Glutamatergic neuron (in vitro differentiated cells): Measurements from ENCODE around the gene LMNB1. TPM values are rescaled to one million over a fixed set of nuclear protein-coding genes. Genes with fewer than 3 reads are reported as not detected.

Source experiments
- DNase-seq: peaks from one replicate; pipeline ENCODE4 v3.0.0; 2022
- H3K27ac Mint-ChIP-seq: one replicate; pipeline ENCODE4 v1.8.0; 2020; ENCODE audit warnings: mild to moderate bottlenecking, mixed read lengths, inconsistent platforms; ENCODE audit not compliant: unreplicated experiment
- H3K27me3 Mint-ChIP-seq: one replicate; pipeline ENCODE4 v1.8.0; 2020; ENCODE audit warnings: mild to moderate bottlenecking, moderate library complexity, mixed read lengths, inconsistent platforms; ENCODE audit not compliant: unreplicated experiment
- H3K36me3 Mint-ChIP-seq: one replicate; pipeline ENCODE4 v1.8.0; 2020; ENCODE audit warnings: mild to moderate bottlenecking, mixed read lengths, inconsistent platforms; ENCODE audit not compliant: unreplicated experiment
- H3K4me1 Mint-ChIP-seq: one replicate; pipeline ENCODE4 v1.8.0; 2020; ENCODE audit warnings: mild to moderate bottlenecking, low read depth, mixed read lengths, inconsistent platforms; ENCODE audit not compliant: unreplicated experiment
- H3K4me3 Mint-ChIP-seq: one replicate; pipeline ENCODE4 v1.8.0; 2020; ENCODE audit warnings: mild to moderate bottlenecking, mixed read lengths, inconsistent platforms; ENCODE audit not compliant: unreplicated experiment
- H3K9me3 Mint-ChIP-seq: one replicate; pipeline ENCODE4 v1.8.0; 2020; ENCODE audit warnings: mild to moderate bottlenecking, moderate library complexity, mixed read lengths, inconsistent platforms; ENCODE audit not compliant: unreplicated experiment
- CTCF ChIP-seq: fragments of 200-600 bp; sonication (generic); IDR thresholded peaks from one replicate; pipeline ENCODE4 v1.5.0; 2021; ENCODE audit not compliant: partially characterized antibody, unreplicated experiment
- total RNA-seq: library from RNA; stranded (reverse); fragmentation: NEBNext Ultra II Directional; extraction: Animal tissue kit (Norgen Biotek cat#: 25700); gene quantifications from one replicate; pipeline ENCODE4 v1.2.1, GENCODE V29; 2021; ENCODE audit not compliant: unreplicated experiment

The LMNB1 gene
- total RNA-seq, 1 donor from 2014 or later, result 94.3 TPM

- no peak for TF ChIP-seq CTCF
- no peak overlapping the region for H3K4me3 Mint-ChIP-seq
- no peaks in the 10 kb centered on the region for H3K4me1 Mint-ChIP-seq
- H3K36me3 Mint-ChIP-seq, result no peaks in the 10 kb centered on the region
- H3K9me3 Mint-ChIP-seq, result no peaks in the 10 kb centered on the region
- DNase-seq, result no peak
- H3K27me3 Mint-ChIP-seq, result no peaks in the 10 kb centered on the region
- no peak overlapping the region for H3K27ac Mint-ChIP-seq
Observed at GRCh38 chr5:126878085-126878484, 101.1 kb downstream of the LMNB1 start.

GRCh38 chr5:126878634-126879033, 101.7 kb downstream of the LMNB1 start:
- Mint-ChIP-seq H3K9me3 (no peaks in the 10 kb centered on the region), H3K4me3 (no peak overlapping the region), H3K4me1 (no peaks in the 10 kb centered on the region), H3K36me3 (no peaks in the 10 kb centered on the region), H3K27me3 (no peaks in the 10 kb centered on the region), H3K27ac (no peak overlapping the region)
- TF ChIP-seq CTCF, result no peak
- no peak for DNase-seq

- TF ChIP-seq CTCF, result no peak
- no peak for DNase-seq
- H3K4me1 Mint-ChIP-seq, result peaks cover 3% of the 10 kb centered on the region
- H3K4me3 Mint-ChIP-seq, result no peak overlapping the region
- no peak overlapping the region for H3K27ac Mint-ChIP-seq
- H3K9me3 Mint-ChIP-seq, result no peaks in the 10 kb centered on the region
- no peaks in the 10 kb centered on the region for H3K27me3 Mint-ChIP-seq
- H3K36me3 Mint-ChIP-seq, result no peaks in the 10 kb centered on the region
Observed at GRCh38 chr5:126881821-126882600, 105.1 kb downstream of the LMNB1 start.

GRCh38 chr5:126883564-126884245, 106.8 kb downstream of the LMNB1 start:
- Mint-ChIP-seq H3K4me3 (no peak overlapping the region), H3K4me1 (peaks cover 10% of the 10 kb centered on the region), H3K27ac (no peak overlapping the region)

More at GRCh38 chr5:126883564-126884245, 106.8 kb downstream of the LMNB1 start:
- TF ChIP-seq CTCF, result no peak
- Mint-ChIP-seq H3K36me3 (no peaks in the 10 kb centered on the region), H3K27me3 (no peaks in the 10 kb centered on the region), H3K9me3 (no peaks in the 10 kb centered on the region)
- no peak for DNase-seq
